NCI-H2107 treated with DMSO at 0.1 percent for 48 hours (cell line): ENCODE measurements around the gene PCNX1.

ENCODE experiments used
- DNase-seq: peaks from one replicate; lab custom pipeline; 2025; ENCODE audit not compliant: unreplicated experiment; lab: John Stamatoyannopoulos, UW

The PCNX1 gene

GRCh38 chr14:70888681-70889175 is 18.5 kb upstream of the PCNX1 start:
- no peak for DNase-seq

- DNase-seq = no peak
These were observed 17.7 kb upstream of the PCNX1 start for GRCh38 chr14:70889555-70889954.

GRCh38 chr14:70890826-70891659 is 16.2 kb upstream of the PCNX1 start:
- no peak for DNase-seq

- DNase-seq = no peak
These were observed 15.5 kb upstream of the PCNX1 start for GRCh38 chr14:70891737-70892136.

GRCh38 chr14:70893062-70893845 is 14.0 kb upstream of the PCNX1 start:
- DNase-seq = no peak

- DNase-seq = no peak
These were observed 13.4 kb upstream of the PCNX1 start for GRCh38 chr14:70893858-70894291.

GRCh38 chr14:70894868-70895267 is 12.4 kb upstream of the PCNX1 start:
- no peak for DNase-seq

GRCh38 chr14:70896317-70896716 is 10.9 kb upstream of the PCNX1 start:
- no peak for DNase-seq

- DNase-seq = no peak
These were observed 10.3 kb upstream of the PCNX1 start for GRCh38 chr14:70896981-70897380.

GRCh38 chr14:70897464-70897863 is 9.8 kb upstream of the PCNX1 start:
- DNase-seq = no peak

GRCh38 chr14:70898111-70898745 is 9.0 kb upstream of the PCNX1 start:
- DNase-seq = no peak

GRCh38 chr14:70901269-70901668 is 6.0 kb upstream of the PCNX1 start:
- DNase-seq = no peak

- no peak for DNase-seq
These were observed 5.1 kb upstream of the PCNX1 start for GRCh38 chr14:70902184-70902583.

GRCh38 chr14:70904373-70904772 is 2.9 kb upstream of the PCNX1 start:
- DNase-seq = no peak

GRCh38 chr14:70905301-70905700 is 2.0 kb upstream of the PCNX1 start:
- DNase-seq = no peak

- no peak for DNase-seq
These were observed 475 bp upstream of the PCNX1 start for GRCh38 chr14:70906793-70907175.

- DNase-seq = no peak
These were observed 1.0 kb downstream of the PCNX1 start for GRCh38 chr14:70907996-70908934.

- no peak for DNase-seq
These were observed 1.8 kb downstream of the PCNX1 start for GRCh38 chr14:70908935-70909641.

GRCh38 chr14:70909733-70910614 is 2.7 kb downstream of the PCNX1 start:
- no peak for DNase-seq
